ENCODE measurements around the gene PTPN21. TPM values are rescaled to one million over a fixed set of nuclear protein-coding genes. Genes with fewer than 3 reads are reported as not detected.

PTPN21 gene
- total RNA-seq, 1 experiment from 2014 or later, result 15.0 TPM

- Histone ChIP-seq H3K27me3 (ENCODE audit: control insufficient read depth, insufficient read depth, low read length) (no peaks in the 10 kb centered on the region), H3K27ac (ENCODE audit: low read length) (peak overlapping the region; percentile 34; the same call in 1 of the 2 replicates), H3K9me3 (ENCODE audit: control insufficient read depth, insufficient read depth, low read depth, low read length) (no peaks in the 10 kb centered on the region), H3K4me1 (ENCODE audit: control insufficient read depth, insufficient read depth, low read length) (peaks cover 13% of the 10 kb centered on the region; the same call in 1 of the 2 replicates), H3K36me3 (ENCODE audit: control insufficient read depth, insufficient read depth, low read length) (no peaks in the 10 kb centered on the region), H3K4me3 (ENCODE audit: low read depth in 2 of 2, low read length in 2 of 2) (no peak overlapping the region)
- ATAC-seq (no peak), DNase-seq (ENCODE audit: low read depth, low spot score) (no peak)
- TF ChIP-seq REST (IDR thresholded peaks at IDR 0.05; ENCODE audit: insufficient read depth in 1 of 2, low read depth in 2 of 2, low read length in 1 of 2), result no peak
- TF ChIP-seq TCF7L2 (IDR thresholded peaks at IDR 0.05; ENCODE audit: low read depth, low read length), result no peak
- TF ChIP-seq CTCF (IDR thresholded peaks at IDR 0.05), result no peak
- no peak for TF ChIP-seq SIN3A (IDR thresholded peaks at IDR 0.05; ENCODE audit: borderline replicate concordance, insufficient read depth, low read depth, low read length)
- no peak for TF ChIP-seq POLR2AphosphoS5 (IDR thresholded peaks at IDR 0.05; ENCODE audit: low read depth, low read length)
- ChIA-PET CTCF (interaction anchor here (0.9 kb wide), 1 partner anchor 10 kb away, joined by 4 read pairs; no protein-coding TSS in a partner anchor), POLR2A (no interaction called here)
- no TSS peak for BruUV-seq (replicated peaks)
- intact Hi-C loops (cut with micrococcal nuclease; ENCODE audit: unreplicated experiment) (loop anchor here (10.0 kb wide), 1 partner anchor 62 kb away; no protein-coding TSS in a partner anchor), in situ Hi-C loops (cut with HindIII; ENCODE audit: low pct_unique_long_range_greater_than_20kb, low sequenced_read_pairs) (no loop called here)
Measured at GRCh38 chr14:88556581-88556980, 1.8 kb upstream of the PTPN21 start.

GRCh38 chr14:88553886-88554456 lies 836 bp downstream of the PTPN21 start:
- Histone ChIP-seq H3K27ac (ENCODE audit: low read length) (peak overlapping the region; percentile 84), H3K27me3 (ENCODE audit: control insufficient read depth, insufficient read depth, low read length) (no peaks in the 10 kb centered on the region), H3K4me3 (ENCODE audit: low read depth in 2 of 2, low read length in 2 of 2) (peak overlapping the region; percentile 80 to 83), H3K9me3 (ENCODE audit: control insufficient read depth, insufficient read depth, low read depth, low read length) (no peaks in the 10 kb centered on the region), H3K36me3 (ENCODE audit: control insufficient read depth, insufficient read depth, low read length) (peaks cover 4% of the 10 kb centered on the region; the same call in 1 of the 2 replicates), H3K4me1 (ENCODE audit: control insufficient read depth, insufficient read depth, low read length) (peaks cover 18% of the 10 kb centered on the region)
- POLR2A ChIA-PET, result no interaction called here
- TSS peak; percentile 80 for BruUV-seq (replicated peaks)
- CTCF ChIA-PET, result no interaction called here
- no peak for ATAC-seq
- TF ChIP-seq POLR2AphosphoS5 (IDR thresholded peaks at IDR 0.05; ENCODE audit: low read depth, low read length) (no peak), TCF7L2 (IDR thresholded peaks at IDR 0.05; ENCODE audit: low read depth, low read length) (no peak), CTCF (IDR thresholded peaks at IDR 0.05) (no peak), SIN3A (IDR thresholded peaks at IDR 0.05; ENCODE audit: borderline replicate concordance, insufficient read depth, low read depth, low read length) (no peak), REST (IDR thresholded peaks at IDR 0.05; ENCODE audit: insufficient read depth in 1 of 2, low read depth in 2 of 2, low read length in 1 of 2) (no peak)
- DNase-seq (ENCODE audit: low read depth, low spot score), result no peak
- in situ Hi-C loops (cut with HindIII; ENCODE audit: low pct_unique_long_range_greater_than_20kb, low sequenced_read_pairs) (no loop called here), intact Hi-C loops (cut with micrococcal nuclease; ENCODE audit: unreplicated experiment) (loop anchor here (10.0 kb wide), 1 partner anchor 59 kb away; no protein-coding TSS in a partner anchor)
